Thoracic aorta (tissue), 2 donors: ENCODE measurements around the gene FNDC3B. TPM values are rescaled to one million over a fixed set of nuclear protein-coding genes. Genes with fewer than 3 reads are reported as not detected.

Experiments used
- ATAC-seq: fragments of 150-250 bp; one replicate; pipeline ENCODE4 v1.8.0; 2017; ENCODE audit warnings: low read depth; ENCODE audit not compliant: insufficient number of reproducible peaks, low FRiP score
- DNase-seq: peaks from one replicate; pipeline ENCODE4 v3.0.0-alpha.2; 2020; ENCODE audit warnings: low spot score
- H3K27ac ChIP-seq, 2 donors: fragments of 200-600 bp; sonication (generic); 1 replicate in 1 of 2; 2 replicates in 1 of 2; pipeline ENCODE4 v1.5.1; 2016; ENCODE audit warnings: mild to moderate bottlenecking in 2 of 2, moderate library complexity in 2 of 2
- H3K27me3 ChIP-seq: fragments of 200-600 bp; sonication (generic); replicated peaks from 2 replicates; pipeline ENCODE4 v1.6.0; 2016; ENCODE audit warnings: mild to moderate bottlenecking; ENCODE audit not compliant: insufficient read depth
- H3K36me3 ChIP-seq: fragments of 200-600 bp; sonication (generic); one replicate; pipeline ENCODE4 v1.5.1; 2016
- H3K4me1 ChIP-seq, 2 donors: fragments of 200-600 bp; sonication (generic); 1 replicate in 1 of 2; 2 replicates in 1 of 2; pipeline versions ENCODE4 v1.5.1 to v1.6.0; 2016; ENCODE audit warnings: low read depth in 2 of 2, mild to moderate bottlenecking in 1 of 2; ENCODE audit not compliant: control insufficient read depth in 1 of 2
- H3K4me3 ChIP-seq: fragments of 200-600 bp; sonication (generic); 2 replicates; pipeline ENCODE4 v1.5.1; 2016; ENCODE audit warnings: mild to moderate bottlenecking
- H3K9me3 ChIP-seq: fragments of 200-600 bp; sonication (generic); 2 replicates; pipeline ENCODE4 v1.5.1; 2016
- total RNA-seq, 2 donors: library from RNA; depleted of rRNA; stranded (reverse); fragments of >200 nt; gene quantifications; one replicate each; pipeline versions ENCODE4 v1.1.0 to v1.2.3, GENCODE V29; 2016
- TF ChIP-seq, protein P1 (sequence below): fragments of 200-600 bp; sonication (generic); IDR thresholded peaks from one replicate; pipeline ENCODE4 v1.5.1; 2019; ENCODE audit warnings: antibody characterized with exemption

The FNDC3B gene
- total RNA-seq, 2 donors from 2014 or later, result 113 to 163 TPM

DNA sequence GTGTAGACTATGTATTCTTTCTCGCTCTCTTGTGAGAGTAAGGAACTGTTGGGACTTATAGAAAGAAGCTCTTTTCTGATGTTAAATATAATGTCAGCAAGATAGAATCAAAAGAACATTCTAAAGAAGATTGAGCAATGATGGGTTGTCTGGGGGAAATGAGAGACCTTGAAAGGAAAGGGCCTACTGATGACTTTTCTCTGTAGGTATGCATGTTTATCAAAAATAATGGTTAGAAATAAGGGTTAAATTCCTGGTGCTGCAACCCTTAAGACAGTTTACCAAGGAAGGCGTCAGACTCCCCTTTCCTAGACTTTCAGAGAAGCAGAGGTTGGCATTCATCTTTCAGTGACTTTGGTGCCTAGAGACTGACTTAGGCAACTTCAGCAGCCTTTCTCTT is 339.1 kb downstream of the FNDC3B start:
- H3K4me3 ChIP-seq, result no peak overlapping the region
- H3K27me3 ChIP-seq, result no peaks in the 10 kb centered on the region
- H3K9me3 ChIP-seq, result no peaks in the 10 kb centered on the region
- no peaks in the 10 kb centered on the region for H3K4me1 ChIP-seq
- H3K36me3 ChIP-seq, result peaks cover 21% of the 10 kb centered on the region
- no peak overlapping the region for H3K27ac ChIP-seq
- TF ChIP-seq, protein P1, sequence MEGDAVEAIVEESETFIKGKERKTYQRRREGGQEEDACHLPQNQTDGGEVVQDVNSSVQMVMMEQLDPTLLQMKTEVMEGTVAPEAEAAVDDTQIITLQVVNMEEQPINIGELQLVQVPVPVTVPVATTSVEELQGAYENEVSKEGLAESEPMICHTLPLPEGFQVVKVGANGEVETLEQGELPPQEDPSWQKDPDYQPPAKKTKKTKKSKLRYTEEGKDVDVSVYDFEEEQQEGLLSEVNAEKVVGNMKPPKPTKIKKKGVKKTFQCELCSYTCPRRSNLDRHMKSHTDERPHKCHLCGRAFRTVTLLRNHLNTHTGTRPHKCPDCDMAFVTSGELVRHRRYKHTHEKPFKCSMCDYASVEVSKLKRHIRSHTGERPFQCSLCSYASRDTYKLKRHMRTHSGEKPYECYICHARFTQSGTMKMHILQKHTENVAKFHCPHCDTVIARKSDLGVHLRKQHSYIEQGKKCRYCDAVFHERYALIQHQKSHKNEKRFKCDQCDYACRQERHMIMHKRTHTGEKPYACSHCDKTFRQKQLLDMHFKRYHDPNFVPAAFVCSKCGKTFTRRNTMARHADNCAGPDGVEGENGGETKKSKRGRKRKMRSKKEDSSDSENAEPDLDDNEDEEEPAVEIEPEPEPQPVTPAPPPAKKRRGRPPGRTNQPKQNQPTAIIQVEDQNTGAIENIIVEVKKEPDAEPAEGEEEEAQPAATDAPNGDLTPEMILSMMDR, result no peak
- ATAC-seq (no peak), DNase-seq (no peak)

DNA sequence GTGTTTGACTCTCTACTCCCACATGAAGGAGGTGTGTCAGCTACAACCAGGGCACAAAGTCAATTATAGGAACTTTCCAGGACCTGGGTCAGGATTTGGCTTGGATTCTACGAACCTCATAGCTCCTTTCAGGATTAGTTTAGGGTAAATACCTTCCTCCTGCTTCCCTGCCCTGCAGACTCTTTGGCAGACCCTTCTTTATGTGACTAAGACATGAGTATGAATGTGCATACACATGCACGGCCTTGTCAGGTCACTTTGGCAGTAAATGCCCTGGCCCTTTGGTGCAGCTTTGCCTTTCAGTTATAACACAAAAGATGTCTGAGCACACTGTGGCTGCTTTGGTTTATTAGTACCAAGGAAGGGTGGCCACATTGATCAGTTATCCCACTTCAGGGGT is 340.0 kb downstream of the FNDC3B start:
- DNase-seq, result no peak
- Histone ChIP-seq H3K4me3 (no peak overlapping the region), H3K27me3 (no peaks in the 10 kb centered on the region), H3K9me3 (no peaks in the 10 kb centered on the region), H3K4me1 (no peaks in the 10 kb centered on the region), H3K36me3 (peaks cover 21% of the 10 kb centered on the region), H3K27ac (no peak overlapping the region)
- no peak for ATAC-seq
- TF ChIP-seq, protein P1, result no peak

DNA sequence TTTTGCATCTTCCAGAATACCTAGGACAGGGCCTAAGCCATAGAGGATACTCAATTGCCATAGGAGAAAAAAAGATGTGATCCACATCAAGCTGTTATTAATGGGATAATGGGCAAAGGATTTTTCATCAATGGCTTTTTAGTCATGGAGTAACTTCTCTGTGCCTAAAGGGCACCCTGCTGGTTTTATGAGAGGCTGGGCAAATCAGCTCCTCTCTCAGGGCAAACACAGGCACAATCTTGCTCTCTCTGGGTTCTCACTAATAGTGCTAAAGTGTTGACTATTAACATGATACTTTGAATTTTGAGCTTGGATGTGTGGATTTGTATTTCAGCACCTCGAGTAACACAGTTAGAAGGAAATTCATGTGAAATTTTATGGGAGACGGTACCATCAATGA is 341.3 kb downstream of the FNDC3B start:
- ATAC-seq (no peak), DNase-seq (no peak)

DNA sequence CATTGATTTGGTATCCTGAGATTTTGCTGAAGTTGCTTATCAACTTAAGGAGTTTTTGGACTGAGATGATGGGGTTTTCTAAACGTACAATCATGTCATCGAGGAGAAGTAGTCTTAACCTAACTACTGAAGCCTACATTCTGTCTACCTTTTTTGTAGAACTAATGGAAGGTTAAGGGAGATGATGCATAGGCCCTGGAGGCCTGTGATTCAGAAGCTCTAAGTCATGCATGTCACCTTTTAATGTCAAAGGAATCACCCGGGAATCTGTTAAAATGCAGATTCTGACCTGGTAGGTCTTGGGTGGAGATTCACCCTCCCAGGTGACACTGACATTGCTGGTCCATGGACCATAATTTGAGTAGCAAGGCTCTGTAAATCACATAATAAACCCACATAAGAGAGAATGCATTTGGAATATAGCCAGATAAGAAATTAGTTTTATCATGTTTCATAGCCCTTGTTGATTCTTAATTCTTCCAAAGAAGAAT is 344.0 kb downstream of the FNDC3B start:
- no peak for ATAC-seq
- H3K4me1 ChIP-seq, result no peaks in the 10 kb centered on the region
- H3K9me3 ChIP-seq, result no peaks in the 10 kb centered on the region
- H3K4me3 ChIP-seq, result no peak overlapping the region
- TF ChIP-seq, protein P1, result no peak
- H3K36me3 ChIP-seq, result peaks cover 16% of the 10 kb centered on the region
- DNase-seq, result no peak
- no peaks in the 10 kb centered on the region for H3K27me3 ChIP-seq
- no peak overlapping the region for H3K27ac ChIP-seq

More for the DNA sequence above, 341.3 kb downstream of the FNDC3B start:
- H3K4me3 ChIP-seq, result no peak overlapping the region
- no peaks in the 10 kb centered on the region for H3K9me3 ChIP-seq
- H3K4me1 ChIP-seq, result no peaks in the 10 kb centered on the region
- TF ChIP-seq, protein P1, result no peak
- peaks cover 21% of the 10 kb centered on the region for H3K36me3 ChIP-seq
- H3K27ac ChIP-seq, result no peak overlapping the region
- no peaks in the 10 kb centered on the region for H3K27me3 ChIP-seq

DNA sequence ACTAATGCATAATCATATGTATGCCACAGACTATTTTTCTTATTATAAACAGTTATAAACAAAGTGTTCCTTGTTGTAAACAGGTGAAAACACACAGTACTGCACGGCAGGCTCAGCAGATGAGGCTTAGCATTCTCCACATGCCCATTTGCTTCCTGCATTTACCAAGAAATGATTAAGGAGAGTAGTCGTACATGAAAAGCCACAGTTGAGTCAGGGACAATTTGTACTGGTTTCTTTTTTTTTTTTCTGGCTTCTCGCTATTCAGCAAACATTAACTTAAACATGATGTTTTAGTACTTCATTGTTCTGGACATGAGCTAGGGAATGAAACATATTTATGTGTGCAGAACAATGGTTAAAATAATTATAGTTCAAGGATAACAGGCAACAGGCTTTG is 345.5 kb downstream of the FNDC3B start:
- Histone ChIP-seq H3K4me3 (no peak overlapping the region), H3K27ac (no peak overlapping the region), H3K36me3 (peaks cover under 1% of the 10 kb centered on the region), H3K27me3 (no peaks in the 10 kb centered on the region), H3K9me3 (no peaks in the 10 kb centered on the region), H3K4me1 (peaks cover 1 to 4% of the 10 kb centered on the region in 2 donors)
- DNase-seq (no peak), ATAC-seq (no peak)
- TF ChIP-seq, protein P1, result no peak
